Measurements from ENCODE around the gene SMARCA4.

SMARCA4 gene

GRCh38 chr19:11089254-11090013 is 128.6 kb downstream of the SMARCA4 start, which contains the start of gene LDLR (continued):
- no peak for TF ChIP-seq KLF7 (tag by site-specific recombination; IDR thresholded peaks at IDR 0.05; ENCODE audit: borderline replicate concordance)
- no peak for TF ChIP-seq ZNF777 (tag by site-specific recombination; IDR thresholded peaks at IDR 0.05; ENCODE audit: borderline replicate concordance)
- no peak for TF ChIP-seq ZNF530 (tag by site-specific recombination; IDR thresholded peaks at IDR 0.05; ENCODE audit: low read depth)
- TF ChIP-seq, protein P1, sequence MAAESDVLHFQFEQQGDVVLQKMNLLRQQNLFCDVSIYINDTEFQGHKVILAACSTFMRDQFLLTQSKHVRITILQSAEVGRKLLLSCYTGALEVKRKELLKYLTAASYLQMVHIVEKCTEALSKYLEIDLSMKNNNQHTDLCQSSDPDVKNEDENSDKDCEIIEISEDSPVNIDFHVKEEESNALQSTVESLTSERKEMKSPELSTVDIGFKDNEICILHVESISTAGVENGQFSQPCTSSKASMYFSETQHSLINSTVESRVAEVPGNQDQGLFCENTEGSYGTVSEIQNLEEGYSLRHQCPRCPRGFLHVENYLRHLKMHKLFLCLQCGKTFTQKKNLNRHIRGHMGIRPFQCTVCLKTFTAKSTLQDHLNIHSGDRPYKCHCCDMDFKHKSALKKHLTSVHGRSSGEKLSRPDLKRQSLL (tag by site-specific recombination; IDR thresholded peaks at IDR 0.05): no peak
- TF ChIP-seq ZNF391 (tag by site-specific recombination; IDR thresholded peaks at IDR 0.05; ENCODE audit: borderline replicate concordance, low read depth): no peak; the same call in 1 of the 2 replicates
- TF ChIP-seq ZNF544 (tag by site-specific recombination; IDR thresholded peaks at IDR 0.05): no peak
- TF ChIP-seq, protein P2, sequence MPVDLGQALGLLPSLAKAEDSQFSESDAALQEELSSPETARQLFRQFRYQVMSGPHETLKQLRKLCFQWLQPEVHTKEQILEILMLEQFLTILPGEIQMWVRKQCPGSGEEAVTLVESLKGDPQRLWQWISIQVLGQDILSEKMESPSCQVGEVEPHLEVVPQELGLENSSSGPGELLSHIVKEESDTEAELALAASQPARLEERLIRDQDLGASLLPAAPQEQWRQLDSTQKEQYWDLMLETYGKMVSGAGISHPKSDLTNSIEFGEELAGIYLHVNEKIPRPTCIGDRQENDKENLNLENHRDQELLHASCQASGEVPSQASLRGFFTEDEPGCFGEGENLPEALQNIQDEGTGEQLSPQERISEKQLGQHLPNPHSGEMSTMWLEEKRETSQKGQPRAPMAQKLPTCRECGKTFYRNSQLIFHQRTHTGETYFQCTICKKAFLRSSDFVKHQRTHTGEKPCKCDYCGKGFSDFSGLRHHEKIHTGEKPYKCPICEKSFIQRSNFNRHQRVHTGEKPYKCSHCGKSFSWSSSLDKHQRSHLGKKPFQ (tag by site-specific recombination; IDR thresholded peaks at IDR 0.05): no peak
- TF ChIP-seq, protein P3, sequence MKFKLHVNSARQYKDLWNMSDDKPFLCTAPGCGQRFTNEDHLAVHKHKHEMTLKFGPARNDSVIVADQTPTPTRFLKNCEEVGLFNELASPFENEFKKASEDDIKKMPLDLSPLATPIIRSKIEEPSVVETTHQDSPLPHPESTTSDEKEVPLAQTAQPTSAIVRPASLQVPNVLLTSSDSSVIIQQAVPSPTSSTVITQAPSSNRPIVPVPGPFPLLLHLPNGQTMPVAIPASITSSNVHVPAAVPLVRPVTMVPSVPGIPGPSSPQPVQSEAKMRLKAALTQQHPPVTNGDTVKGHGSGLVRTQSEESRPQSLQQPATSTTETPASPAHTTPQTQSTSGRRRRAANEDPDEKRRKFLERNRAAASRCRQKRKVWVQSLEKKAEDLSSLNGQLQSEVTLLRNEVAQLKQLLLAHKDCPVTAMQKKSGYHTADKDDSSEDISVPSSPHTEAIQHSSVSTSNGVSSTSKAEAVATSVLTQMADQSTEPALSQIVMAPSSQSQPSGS (tag by site-specific recombination; IDR thresholded peaks at IDR 0.05; ENCODE audit: low read depth): peak; percentile 44; the same call in 1 of the 2 replicates
- TF ChIP-seq ZNF274 (IDR thresholded peaks at IDR 0.05; ENCODE audit: low read length): no peak
- TF ChIP-seq ZNF274 (tag by site-specific recombination; IDR thresholded peaks at IDR 0.05; ENCODE audit: borderline replicate concordance): no peak
- TF ChIP-seq MYNN (tag by site-specific recombination; IDR thresholded peaks at IDR 0.05; ENCODE audit: borderline replicate concordance): no peak
- peak; percentile 60 for TF ChIP-seq ZNF366 (tag by site-specific recombination; conservative IDR thresholded peaks at IDR 0.05)
- TF ChIP-seq ZNF354C (tag by site-specific recombination; IDR thresholded peaks at IDR 0.05; ENCODE audit: borderline replicate concordance, low read depth): no peak
- no peak for TF ChIP-seq TSHZ1 (tag by site-specific recombination; IDR thresholded peaks at IDR 0.05; ENCODE audit: borderline replicate concordance)
- TF ChIP-seq PRDM2 (tag by site-specific recombination; IDR thresholded peaks at IDR 0.05; ENCODE audit: borderline replicate concordance): no peak
- TF ChIP-seq, protein P4, sequence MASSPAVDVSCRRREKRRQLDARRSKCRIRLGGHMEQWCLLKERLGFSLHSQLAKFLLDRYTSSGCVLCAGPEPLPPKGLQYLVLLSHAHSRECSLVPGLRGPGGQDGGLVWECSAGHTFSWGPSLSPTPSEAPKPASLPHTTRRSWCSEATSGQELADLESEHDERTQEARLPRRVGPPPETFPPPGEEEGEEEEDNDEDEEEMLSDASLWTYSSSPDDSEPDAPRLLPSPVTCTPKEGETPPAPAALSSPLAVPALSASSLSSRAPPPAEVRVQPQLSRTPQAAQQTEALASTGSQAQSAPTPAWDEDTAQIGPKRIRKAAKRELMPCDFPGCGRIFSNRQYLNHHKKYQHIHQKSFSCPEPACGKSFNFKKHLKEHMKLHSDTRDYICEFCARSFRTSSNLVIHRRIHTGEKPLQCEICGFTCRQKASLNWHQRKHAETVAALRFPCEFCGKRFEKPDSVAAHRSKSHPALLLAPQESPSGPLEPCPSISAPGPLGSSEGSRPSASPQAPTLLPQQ (tag by site-specific recombination; IDR thresholded peaks at IDR 0.05): peak; percentile 85
- no peak; the same call in 1 of the 2 replicates for TF ChIP-seq ZNF513 (tag by site-specific recombination; IDR thresholded peaks at IDR 0.05)
- TF ChIP-seq, protein P5, sequence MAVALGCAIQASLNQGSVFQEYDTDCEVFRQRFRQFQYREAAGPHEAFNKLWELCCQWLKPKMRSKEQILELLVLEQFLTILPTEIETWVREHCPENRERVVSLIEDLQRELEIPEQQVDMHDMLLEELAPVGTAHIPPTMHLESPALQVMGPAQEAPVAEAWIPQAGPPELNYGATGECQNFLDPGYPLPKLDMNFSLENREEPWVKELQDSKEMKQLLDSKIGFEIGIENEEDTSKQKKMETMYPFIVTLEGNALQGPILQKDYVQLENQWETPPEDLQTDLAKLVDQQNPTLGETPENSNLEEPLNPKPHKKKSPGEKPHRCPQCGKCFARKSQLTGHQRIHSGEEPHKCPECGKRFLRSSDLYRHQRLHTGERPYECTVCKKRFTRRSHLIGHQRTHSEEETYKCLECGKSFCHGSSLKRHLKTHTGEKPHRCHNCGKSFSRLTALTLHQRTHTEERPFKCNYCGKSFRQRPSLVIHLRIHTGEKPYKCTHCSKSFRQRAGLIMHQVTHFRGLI (tag by site-specific recombination; IDR thresholded peaks at IDR 0.05): no peak

All from HEK293 (cell line).